ENCODE measurements around the gene UTP18. TPM values are rescaled to one million over a fixed set of nuclear protein-coding genes. Genes with fewer than 3 reads are reported as not detected.

Gene UTP18
- total and polyA plus RNA-seq, 2 of the 13 experiments (the other 11 are each of a cell fraction or from before 2014, with no cell fraction given): 35.2 to 104 TPM

DNA sequence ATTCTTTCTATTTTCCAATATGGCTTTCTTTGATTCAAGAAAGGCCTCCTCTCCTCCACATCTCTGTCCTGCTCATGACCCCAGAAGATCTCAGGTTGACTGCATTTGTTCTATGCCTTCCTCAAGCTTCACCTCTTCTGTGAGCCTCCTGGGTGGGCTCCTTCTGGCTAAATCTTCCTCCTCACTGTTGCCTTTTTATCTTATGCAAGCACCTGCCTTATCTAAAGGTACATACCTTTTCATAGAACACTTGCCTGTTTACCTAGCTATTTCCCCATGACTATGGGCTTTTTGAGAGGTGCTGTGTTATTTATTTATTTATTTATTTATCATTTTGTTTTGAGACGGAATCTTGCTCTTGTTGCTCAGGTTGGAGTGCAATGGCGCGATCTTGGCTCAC is 81.1 kb downstream of the UTP18 start:
- BruUV-seq (replicated peaks): no TSS peak
- no peak for TF ChIP-seq ZNF136 (CRISPR knock-in tag; IDR thresholded peaks at IDR 0.05; ENCODE audit: low read depth)
- TF ChIP-seq, protein P1, sequence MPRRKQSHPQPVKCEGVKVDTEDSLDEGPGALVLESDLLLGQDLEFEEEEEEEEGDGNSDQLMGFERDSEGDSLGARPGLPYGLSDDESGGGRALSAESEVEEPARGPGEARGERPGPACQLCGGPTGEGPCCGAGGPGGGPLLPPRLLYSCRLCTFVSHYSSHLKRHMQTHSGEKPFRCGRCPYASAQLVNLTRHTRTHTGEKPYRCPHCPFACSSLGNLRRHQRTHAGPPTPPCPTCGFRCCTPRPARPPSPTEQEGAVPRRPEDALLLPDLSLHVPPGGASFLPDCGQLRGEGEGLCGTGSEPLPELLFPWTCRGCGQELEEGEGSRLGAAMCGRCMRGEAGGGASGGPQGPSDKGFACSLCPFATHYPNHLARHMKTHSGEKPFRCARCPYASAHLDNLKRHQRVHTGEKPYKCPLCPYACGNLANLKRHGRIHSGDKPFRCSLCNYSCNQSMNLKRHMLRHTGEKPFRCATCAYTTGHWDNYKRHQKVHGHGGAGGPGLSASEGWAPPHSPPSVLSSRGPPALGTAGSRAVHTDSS (CRISPR knock-in tag; conservative IDR thresholded peaks at IDR 0.05): no peak
- TF ChIP-seq, protein P2, sequence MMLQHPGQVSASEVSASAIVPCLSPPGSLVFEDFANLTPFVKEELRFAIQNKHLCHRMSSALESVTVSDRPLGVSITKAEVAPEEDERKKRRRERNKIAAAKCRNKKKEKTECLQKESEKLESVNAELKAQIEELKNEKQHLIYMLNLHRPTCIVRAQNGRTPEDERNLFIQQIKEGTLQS (CRISPR knock-in tag; IDR thresholded peaks at IDR 0.05): no peak
- TF ChIP-seq ISL2 (CRISPR knock-in tag; IDR thresholded peaks at IDR 0.05): no peak
- TF ChIP-seq CREB1 (IDR thresholded peaks at IDR 0.05): no peak
- no peak for TF ChIP-seq CREB1 (CRISPR knock-in tag; IDR thresholded peaks at IDR 0.05)
- TF ChIP-seq ZNF383 (CRISPR knock-in tag; IDR thresholded peaks at IDR 0.05; ENCODE audit: borderline replicate concordance): no peak
- no peak for TF ChIP-seq PHF21A (CRISPR knock-in tag; IDR thresholded peaks at IDR 0.05)
- TF ChIP-seq, protein P3, sequence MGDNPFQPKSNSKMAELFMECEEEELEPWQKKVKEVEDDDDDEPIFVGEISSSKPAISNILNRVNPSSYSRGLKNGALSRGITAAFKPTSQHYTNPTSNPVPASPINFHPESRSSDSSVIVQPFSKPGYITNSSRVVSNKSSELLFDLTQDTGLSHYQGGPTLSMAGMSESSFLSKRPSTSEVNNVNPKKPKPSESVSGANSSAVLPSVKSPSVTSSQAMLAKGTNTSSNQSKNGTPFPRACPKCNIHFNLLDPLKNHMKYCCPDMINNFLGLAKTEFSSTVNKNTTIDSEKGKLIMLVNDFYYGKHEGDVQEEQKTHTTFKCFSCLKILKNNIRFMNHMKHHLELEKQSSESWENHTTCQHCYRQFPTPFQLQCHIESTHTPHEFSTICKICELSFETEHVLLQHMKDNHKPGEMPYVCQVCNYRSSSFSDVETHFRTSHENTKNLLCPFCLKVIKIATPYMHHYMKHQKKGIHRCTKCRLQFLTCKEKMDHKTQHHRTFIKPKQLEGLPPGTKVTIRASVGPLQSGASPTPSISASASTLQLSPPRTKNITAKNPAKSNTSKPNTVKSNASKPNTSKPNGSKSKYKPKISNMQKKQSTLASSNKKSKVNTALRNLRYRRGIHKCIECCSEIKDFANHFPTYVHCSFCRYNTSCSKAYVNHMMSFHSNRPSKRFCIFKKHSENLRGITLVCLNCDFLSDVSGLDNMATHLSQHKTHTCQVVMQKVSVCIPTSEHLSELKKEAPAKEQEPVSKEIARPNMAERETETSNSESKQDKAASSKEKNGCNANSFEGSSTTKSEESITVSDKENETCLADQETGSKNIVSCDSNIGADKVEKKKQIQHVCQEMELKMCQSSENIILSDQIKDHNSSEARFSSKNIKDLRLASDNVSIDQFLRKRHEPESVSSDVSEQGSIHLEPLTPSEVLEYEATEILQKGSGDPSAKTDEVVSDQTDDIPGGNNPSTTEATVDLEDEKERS (CRISPR knock-in tag; IDR thresholded peaks at IDR 0.05): no peak
- no peak for TF ChIP-seq ZNF678 (CRISPR knock-in tag; IDR thresholded peaks at IDR 0.05)
- no peak for TF ChIP-seq MTF1 (CRISPR knock-in tag; IDR thresholded peaks at IDR 0.05)
- TF ChIP-seq, protein P4, sequence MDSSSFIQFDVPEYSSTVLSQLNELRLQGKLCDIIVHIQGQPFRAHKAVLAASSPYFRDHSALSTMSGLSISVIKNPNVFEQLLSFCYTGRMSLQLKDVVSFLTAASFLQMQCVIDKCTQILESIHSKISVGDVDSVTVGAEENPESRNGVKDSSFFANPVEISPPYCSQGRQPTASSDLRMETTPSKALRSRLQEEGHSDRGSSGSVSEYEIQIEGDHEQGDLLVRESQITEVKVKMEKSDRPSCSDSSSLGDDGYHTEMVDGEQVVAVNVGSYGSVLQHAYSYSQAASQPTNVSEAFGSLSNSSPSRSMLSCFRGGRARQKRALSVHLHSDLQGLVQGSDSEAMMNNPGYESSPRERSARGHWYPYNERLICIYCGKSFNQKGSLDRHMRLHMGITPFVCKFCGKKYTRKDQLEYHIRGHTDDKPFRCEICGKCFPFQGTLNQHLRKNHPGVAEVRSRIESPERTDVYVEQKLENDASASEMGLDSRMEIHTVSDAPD (CRISPR knock-in tag; IDR thresholded peaks at IDR 0.05): no peak
- TF ChIP-seq DNMT1 (CRISPR knock-in tag; IDR thresholded peaks at IDR 0.05): no peak
- TF ChIP-seq ZNF589 (CRISPR knock-in tag; conservative IDR thresholded peaks at IDR 0.05): no peak
- TF ChIP-seq, protein P5, sequence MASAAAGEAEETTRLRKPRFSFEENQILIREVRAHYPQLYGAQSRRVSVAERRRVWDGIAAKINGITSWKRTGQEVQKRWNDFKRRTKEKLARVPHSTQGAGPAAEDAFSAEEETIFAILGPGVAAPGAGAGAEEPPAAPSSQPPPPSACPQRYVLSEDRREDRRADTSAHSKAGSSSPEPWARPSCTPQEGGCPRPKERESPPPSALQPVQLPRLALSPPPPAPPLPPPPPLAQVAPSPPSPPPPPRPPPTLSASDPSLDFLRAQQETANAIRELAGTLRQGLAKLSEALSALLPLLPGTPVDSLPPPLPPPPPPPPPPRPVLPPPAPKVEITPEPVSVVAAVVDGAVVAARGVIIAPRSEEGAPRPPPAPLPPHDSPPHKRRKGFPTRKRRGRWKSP (CRISPR knock-in tag; IDR thresholded peaks at IDR 0.05): no peak
- TF ChIP-seq SETDB1 (CRISPR knock-in tag; IDR thresholded peaks at IDR 0.05; ENCODE audit: borderline replicate concordance): no peak
- no peak for TF ChIP-seq ZNF333 (CRISPR knock-in tag; IDR thresholded peaks at IDR 0.05; ENCODE audit: borderline replicate concordance)

More for the DNA sequence above, 81.1 kb downstream of the UTP18 start:
- no peaks in the 10 kb centered on the region for H3K36me3 ChIP-seq (replicated peaks in 1 of 2; ENCODE audit: control insufficient read depth in 1 of 2, insufficient read depth in 2 of 2, low read length in 2 of 2)
- no peaks in the 10 kb centered on the region for H3K9me3 ChIP-seq (ENCODE audit: low read length)
- H4K20me1 ChIP-seq (ENCODE audit: insufficient read depth, low read length): no peaks in the 10 kb centered on the region
- no peak overlapping the region for H3K27ac ChIP-seq (ENCODE audit: extremely low read length, insufficient read depth, low read length)
- intact Hi-C loops (cut with micrococcal nuclease; ENCODE audit: unreplicated experiment) (no loop called here), in situ Hi-C loops (cut with HindIII; ENCODE audit: extremely low pct_ligation_motif_present, low pct_unique_long_range_greater_than_20kb) (no loop called here)
- ChIA-PET CTCF (ENCODE audit: low intra/inter-chr PET ratio, low total read pairs) (no interaction called here), POLR2A (no interaction called here)
- H3K27me3 ChIP-seq (ENCODE audit: control insufficient read depth in 1 of 2, insufficient read depth in 2 of 2, low read length in 2 of 2): peaks cover 0 to 19% of the 10 kb centered on the region in 2 experiments; a peak in 3 of 5 replicates
- no peak overlapping the region for H3K4me3 ChIP-seq (replicated peaks in 1 of 3; ENCODE audit: insufficient read depth in 1 of 3, low read depth in 2 of 3, low read length in 3 of 3)
- no peak for FAIRE-seq
- H3K4me2 ChIP-seq (ENCODE audit: low read depth, low read length): no peak overlapping the region
- peaks cover 16% of the 10 kb centered on the region for H3K4me1 ChIP-seq (ENCODE audit: insufficient read depth, low read length)
- no peak overlapping the region for H2AFZ ChIP-seq (ENCODE audit: low read length)
- H3K9ac ChIP-seq (ENCODE audit: insufficient read depth, low read depth, low read length): no peak overlapping the region
- DNase-seq (ENCODE audit: low spot score): no peak
- WGBS (ENCODE audit: low lambda C conversion rate): 70% methylated on average over 3 of the region's 3 CpGs
- ATAC-seq: no peak
- no peaks in the 10 kb centered on the region for H3K79me2 ChIP-seq (ENCODE audit: insufficient read depth, low read length)

All from HepG2 (cell line).